GM18861 (cell line): ENCODE data around the gene ZNF385D.

ENCODE experiments used
- ATAC-seq: cut with Tn5 transposase; IDR thresholded peaks from one replicate; pipeline ENCODE4 v1.9.1; 2021; ENCODE audit not compliant: unreplicated experiment

ZNF385D gene

DNA sequence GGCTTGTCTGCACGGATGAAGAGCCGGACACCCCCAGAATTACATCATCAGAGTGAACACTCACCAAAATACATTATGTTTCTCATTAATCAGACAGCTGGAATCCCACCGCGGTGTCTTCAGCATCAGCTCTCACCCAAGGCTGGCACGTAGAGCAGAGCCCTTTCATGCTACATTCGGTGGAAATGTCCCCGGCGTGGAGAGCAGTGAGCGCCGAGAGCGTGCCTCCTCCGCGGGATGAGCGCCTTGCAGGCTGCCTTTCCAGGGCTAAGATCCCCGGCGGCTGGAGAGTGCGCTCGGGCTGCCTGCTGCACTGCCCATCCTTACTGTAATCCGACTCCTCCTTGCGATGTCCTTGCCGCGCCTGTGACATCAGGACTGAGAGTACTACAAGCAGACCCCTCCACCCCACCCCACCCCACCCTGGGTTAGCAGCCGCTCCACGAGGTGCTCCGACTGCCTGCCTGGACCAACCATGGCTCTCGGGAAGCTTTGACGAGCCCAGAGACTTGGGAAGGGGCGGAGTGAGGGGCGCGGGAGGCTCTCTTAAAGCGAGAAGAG lies at the start of gene ZNF385D:
TSS of gene ZNF385D (minus strand) at position 380 of the 561 bp plus-strand sequence. CDS start at position 86, 294 bp downstream.
- no peak for ATAC-seq

GRCh38 chr3:21798356-21799088 lies 47.5 kb upstream of the ZNF385D start:
- no peak for ATAC-seq

- no peak for ATAC-seq
These were observed 44.9 kb upstream of the ZNF385D start for GRCh38 chr3:21795921-21796320.

- no peak for ATAC-seq
These were observed 44.3 kb upstream of the ZNF385D start for GRCh38 chr3:21795152-21795837.

GRCh38 chr3:21794291-21794690 lies 43.3 kb upstream of the ZNF385D start:
- ATAC-seq: no peak

DNA sequence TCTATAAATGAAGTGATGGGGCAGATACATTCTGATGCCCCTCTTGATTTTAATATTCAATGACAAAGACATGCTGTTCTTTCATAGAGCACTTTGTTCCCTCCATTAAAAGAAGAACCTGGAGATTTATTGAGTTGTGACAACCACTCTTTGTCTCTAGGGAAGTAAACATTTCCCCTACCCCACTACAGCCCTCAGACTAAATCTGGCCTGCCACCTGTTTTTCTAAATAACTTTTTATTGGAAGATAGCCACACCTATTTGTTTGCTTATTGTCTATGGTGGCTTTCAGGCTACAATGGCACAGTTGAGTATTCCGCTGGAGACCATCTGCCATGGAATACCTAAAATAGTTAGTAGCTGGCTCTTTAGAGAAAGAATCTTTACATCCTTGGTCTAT lies 41.2 kb upstream of the ZNF385D start:
- ATAC-seq: no peak

GRCh38 chr3:21791356-21791755 lies 40.3 kb upstream of the ZNF385D start:
- ATAC-seq: no peak

- ATAC-seq: no peak
These were observed 39.5 kb upstream of the ZNF385D start for GRCh38 chr3:21790466-21790865.

- ATAC-seq: no peak
These were observed 38.7 kb upstream of the ZNF385D start for GRCh38 chr3:21789730-21790129.

DNA sequence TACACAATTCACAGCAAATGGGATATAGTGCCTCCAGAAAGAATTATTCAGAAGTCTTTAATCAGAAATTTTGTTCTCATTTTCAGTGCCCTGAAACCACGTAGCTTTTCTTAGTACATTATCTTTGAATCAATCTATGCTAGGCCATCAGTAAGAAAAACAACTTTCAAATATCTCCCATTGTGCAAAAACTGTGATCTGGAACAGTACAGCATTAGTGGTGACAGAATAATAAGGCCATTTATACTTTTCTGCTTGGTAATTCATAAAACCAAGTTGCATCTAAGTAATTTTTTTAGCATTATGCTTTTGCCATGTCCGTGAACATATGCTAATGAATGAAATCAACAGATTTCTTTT lies 35.4 kb upstream of the ZNF385D start:
- ATAC-seq: no peak

DNA sequence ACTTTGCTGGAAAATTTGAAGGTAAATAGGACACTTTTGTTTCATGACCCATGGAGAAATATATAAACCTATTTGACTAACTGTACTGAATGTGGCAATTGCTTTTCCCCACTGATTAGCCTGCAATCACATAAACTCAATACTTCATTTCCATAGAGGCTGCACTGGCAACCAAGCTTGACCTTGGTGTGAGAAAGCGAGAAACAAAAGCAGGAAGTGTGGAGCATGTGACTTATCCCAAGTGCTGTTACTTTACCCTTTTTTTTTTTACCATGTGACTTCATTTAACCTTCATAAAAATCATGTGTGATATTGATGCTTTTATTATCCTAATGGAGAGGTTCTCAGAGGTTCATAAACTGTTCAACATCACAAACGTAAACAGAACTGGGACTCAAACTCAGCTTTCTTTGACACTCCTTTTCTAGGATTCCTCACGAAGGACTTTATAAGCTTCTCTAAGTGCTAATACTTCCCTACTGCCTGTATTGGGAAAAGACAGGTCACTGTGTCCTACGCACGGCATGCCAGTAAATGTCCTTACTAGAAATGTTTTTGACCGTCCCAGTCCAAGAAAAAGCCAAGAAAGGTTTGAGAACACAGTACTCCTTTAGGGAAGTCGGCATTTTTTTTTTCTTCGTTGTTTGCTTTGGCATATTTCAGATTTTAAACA lies 34.9 kb upstream of the ZNF385D start:
- no peak for ATAC-seq

DNA sequence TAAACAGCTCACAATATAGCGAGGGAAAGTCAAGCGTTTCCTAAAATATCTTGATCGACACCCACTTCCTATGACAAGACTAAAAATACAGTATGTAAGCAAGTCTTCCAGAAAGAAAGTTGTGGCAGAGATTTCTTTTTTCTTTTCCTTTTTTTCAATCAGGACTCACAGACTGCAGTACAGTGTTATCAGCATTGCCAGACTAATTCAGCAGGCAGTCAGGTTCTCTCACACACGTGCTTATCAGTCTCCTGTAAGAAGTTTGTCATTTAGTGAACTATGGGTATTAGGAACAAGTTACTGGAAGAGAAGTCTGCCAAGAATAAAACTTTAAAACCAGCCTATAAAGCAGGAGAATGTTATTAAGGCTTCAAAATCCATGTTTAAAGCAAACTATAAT lies 32.8 kb upstream of the ZNF385D start:
- ATAC-seq: no peak

DNA sequence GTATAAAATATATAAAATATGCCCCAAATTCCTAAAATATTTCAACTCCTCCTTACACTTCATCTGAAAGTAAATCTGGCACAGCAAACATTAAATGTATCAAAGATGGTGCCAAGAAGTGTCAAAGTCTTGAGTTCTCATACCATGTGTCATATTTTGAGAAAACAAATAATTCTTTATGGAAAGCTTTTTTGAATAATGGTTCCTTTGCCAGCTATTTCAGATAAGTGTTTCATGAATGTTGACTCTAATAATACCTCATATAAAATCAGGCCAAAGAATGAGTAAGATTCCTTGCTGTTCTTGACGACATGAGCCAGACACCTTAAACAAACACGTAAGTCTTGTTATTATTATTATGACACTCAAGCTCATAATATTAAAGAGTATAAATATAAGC lies 30.3 kb upstream of the ZNF385D start:
- no peak for ATAC-seq

GRCh38 chr3:21779909-21780308 lies 28.9 kb upstream of the ZNF385D start:
- no peak for ATAC-seq

GRCh38 chr3:21778715-21779114 lies 27.7 kb upstream of the ZNF385D start:
- ATAC-seq: no peak

DNA sequence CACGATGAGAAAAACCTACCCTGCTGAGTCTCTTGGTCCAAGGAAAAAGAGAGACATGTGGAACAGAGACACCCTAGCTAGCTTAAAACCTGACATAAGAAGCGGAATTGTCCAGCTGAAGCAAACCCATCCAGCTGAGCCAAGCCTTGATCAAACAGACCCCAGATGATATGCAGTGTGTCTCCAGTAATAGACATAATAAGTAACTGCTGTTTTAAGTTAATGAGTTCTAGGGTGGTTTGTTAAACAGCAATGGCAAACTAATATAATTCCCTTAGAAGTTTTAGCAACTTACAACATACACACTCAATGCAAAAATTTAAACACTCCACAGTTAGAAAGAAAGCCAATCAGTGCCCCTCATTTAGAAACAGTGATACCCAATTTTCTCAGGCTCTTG lies 26.8 kb upstream of the ZNF385D start:
- no peak for ATAC-seq

DNA sequence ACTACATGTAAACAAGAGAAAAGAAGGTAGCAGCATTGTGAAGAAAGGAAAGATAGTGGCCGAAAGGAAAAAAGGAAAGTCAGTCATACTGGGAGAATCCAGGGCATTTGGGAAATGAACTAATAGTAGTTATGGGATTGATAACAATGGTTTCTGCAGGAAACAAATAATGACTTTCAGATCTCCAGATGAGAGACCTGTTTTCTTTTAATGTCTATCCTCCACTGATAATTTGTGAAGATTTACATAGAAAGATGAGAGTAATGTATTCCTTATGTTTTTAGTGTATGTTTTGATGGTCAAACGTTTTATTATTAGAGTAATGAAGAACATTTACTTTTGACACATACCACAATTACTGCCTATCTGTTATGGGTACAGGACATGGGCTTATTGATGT lies 15.0 kb upstream of the ZNF385D start:
- ATAC-seq: no peak

GRCh38 chr3:21755896-21756295 lies 4.9 kb upstream of the ZNF385D start:
- ATAC-seq: no peak

- no peak for ATAC-seq
These were observed 3.8 kb upstream of the ZNF385D start for GRCh38 chr3:21754839-21755238.

DNA sequence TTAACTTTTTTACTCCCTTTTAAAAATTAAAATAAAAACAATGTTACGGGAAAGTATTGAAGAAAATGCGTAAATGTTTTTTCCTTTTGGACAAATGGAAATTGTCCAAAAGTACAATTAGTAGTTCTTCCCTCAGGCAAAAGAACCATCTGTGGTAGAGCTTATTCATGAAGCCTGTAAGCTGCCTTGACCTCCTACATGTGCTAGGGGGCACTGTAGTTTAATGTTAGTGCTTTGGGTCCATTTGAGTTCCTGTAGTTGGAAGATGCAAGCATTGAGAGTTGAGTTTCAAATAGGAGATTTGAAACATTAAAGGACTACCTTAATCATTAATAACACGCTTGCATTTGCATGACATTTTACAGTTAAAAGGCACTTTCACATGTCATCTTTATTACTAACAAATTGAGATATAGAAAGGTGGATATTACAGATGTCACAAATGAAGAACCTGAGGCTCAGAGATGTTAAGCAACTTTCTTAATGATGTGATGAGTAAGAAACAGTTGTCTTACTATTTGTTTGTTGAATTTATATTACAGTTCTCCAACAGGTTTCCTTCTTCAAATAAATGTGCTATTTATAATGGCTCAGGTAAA lies 1.8 kb upstream of the ZNF385D start:
- no peak for ATAC-seq

DNA sequence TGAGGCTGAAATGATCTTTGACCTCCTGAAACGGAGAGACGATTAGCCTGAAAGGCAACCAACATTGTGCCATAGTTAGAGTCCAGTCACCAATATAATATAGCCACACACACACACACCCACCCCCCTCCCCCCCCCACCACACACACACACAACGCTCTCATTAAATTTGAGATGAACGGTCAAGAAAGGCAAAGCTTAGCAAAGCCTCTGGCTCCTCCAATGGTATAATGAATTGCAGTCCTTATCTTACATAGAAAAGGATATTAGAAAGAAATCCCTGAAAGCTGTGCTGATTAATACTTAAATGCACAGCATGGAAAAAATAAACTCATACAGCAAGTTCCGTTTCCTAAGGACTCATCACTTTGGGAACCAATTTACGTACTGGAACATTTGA lies 876 bp upstream of the ZNF385D start:
- ATAC-seq: no peak
